Measurements from ENCODE around the gene SMCO2. TPM values are rescaled to one million over a fixed set of nuclear protein-coding genes. Genes with fewer than 3 reads are reported as not detected.

The SMCO2 gene
- total RNA-seq, 2 experiments from 2014 or later: 0.19 TPM; not detected in 1

DNA sequence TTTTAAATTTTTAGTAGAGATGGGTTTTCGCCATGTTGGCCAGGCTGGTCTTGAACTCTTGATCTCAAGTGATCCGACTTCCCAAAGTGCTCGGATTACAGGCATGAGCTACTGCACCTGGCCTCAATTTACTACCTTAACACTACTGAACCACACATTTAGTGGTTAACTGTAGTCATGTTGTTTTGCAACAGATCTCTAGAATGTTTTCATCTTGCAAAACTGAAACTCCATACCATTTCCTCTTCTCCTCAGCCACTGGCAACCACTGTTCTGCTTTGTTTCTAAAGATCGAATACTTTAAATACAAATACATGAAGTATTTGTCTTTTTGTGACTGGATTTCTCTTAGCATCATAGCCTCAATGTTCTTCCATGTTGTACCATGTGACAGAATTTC, 15.4 kb upstream of the SMCO2 start:
- intact Hi-C loops (cut with micrococcal nuclease): no loop called here
- Mint-ChIP-seq H3K27me3 (peaks cover 7% of the 10 kb centered on the region), H3K4me1 (ENCODE audit: low read depth) (peaks cover 14% of the 10 kb centered on the region), H3K27ac (no peak overlapping the region), H3K9me3 (no peaks in the 10 kb centered on the region), H3K36me3 (no peaks in the 10 kb centered on the region), H3K4me3 (no peak overlapping the region)
- POLR2A ChIA-PET: no interaction called here
- CTCF ChIA-PET: interaction anchor here (0.9 kb wide), 1 partner anchor 168 kb away, joined by 3 read pairs; no protein-coding TSS in a partner anchor
- no peak for DNase-seq

DNA sequence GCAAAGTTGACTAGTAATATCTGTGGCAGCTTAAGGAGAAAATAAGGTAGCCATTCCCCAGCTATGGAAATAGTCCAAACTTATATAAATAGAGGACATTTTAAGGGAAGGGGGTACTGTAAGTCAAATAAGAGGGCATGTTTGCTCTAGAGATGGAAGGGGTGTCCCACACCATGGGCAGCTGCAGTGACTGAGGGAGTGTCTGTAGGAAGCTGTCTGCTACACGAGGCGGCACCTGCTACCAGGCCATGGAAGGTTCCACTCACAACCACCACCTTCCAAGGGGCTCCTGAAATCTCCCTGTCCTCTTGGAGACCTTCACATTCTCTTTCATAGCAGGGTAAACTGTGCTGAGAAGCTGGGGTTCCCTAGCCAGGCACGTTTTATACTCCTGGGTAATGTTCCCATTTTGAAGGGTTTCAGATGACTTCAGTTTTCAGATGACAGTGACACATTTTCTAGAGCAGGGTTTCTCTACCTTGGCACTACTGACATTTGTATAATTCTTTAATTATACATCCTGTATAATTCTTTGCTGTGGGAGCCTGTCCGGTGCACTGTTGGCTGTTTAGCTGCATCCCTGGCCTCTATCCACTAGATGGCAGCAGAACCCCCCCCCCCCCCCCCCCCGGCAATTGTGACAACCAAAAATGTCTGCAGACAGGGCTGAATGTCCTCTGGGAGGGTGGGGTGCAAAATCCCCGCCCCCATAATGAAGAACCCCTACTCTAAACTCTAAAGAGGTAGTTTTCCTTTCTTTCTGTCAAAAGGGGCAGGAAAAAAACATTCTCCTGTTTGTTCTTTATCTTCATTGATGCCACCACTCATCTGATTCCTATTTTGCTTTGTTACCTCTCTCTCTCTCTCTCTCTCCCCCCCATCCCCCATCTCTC, 11.6 kb upstream of the SMCO2 start:
- no peaks in the 10 kb centered on the region for H3K9me3 Mint-ChIP-seq
- peaks cover 15% of the 10 kb centered on the region for H3K27me3 Mint-ChIP-seq
- DNase-seq: peak; percentile 15
- H3K4me3 Mint-ChIP-seq: no peak overlapping the region
- POLR2A ChIA-PET: no interaction called here
- no peak overlapping the region for H3K27ac Mint-ChIP-seq
- CTCF ChIA-PET: interaction anchor here (0.7 to 3.5 kb wide), 32 partner anchors 7 to 457 kb away, joined by 3 to 55 read pairs (median 4); partner anchors contain the start of genes PPFIBP1 and REP15
- H3K36me3 Mint-ChIP-seq: no peaks in the 10 kb centered on the region
- peaks cover 10% of the 10 kb centered on the region for H3K4me1 Mint-ChIP-seq (ENCODE audit: low read depth)
- intact Hi-C loops (cut with micrococcal nuclease): loop anchor here (1.0 kb wide), 3 partner anchors 200 to 268 kb away; no protein-coding TSS in a partner anchor

DNA sequence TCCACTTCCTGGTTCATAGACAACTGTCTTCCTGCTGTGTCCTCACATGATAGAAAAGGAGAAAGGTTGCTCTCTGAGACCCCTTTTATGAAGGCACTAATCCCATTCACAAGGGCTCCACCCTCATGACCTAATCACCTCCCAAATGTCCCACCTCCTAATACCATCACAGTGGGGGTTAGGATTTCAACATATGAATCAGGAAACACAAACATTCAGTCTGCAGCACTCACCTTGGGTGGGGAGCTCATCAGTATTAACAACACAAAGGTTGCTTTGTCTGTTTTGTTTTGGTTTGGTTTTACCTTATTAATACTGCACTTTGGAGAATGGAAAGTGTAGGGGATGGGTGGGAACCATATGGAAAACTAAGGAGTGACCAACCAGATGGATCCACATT, 10.5 kb upstream of the SMCO2 start:
- H3K9me3 Mint-ChIP-seq: no peaks in the 10 kb centered on the region
- H3K36me3 Mint-ChIP-seq: no peaks in the 10 kb centered on the region
- intact Hi-C loops (cut with micrococcal nuclease): no loop called here
- H3K4me3 Mint-ChIP-seq: no peak overlapping the region
- ChIA-PET POLR2A (no interaction called here), CTCF (interaction anchor here (0.6 to 3.4 kb wide), 11 partner anchors 15 to 260 kb away, joined by 3 to 16 read pairs (median 4); partner anchors contain the start of genes PPFIBP1 and REP15)
- DNase-seq: no peak
- no peak overlapping the region for H3K27ac Mint-ChIP-seq
- peaks cover 15% of the 10 kb centered on the region for H3K27me3 Mint-ChIP-seq
- H3K4me1 Mint-ChIP-seq (ENCODE audit: low read depth): peaks cover 8% of the 10 kb centered on the region

DNA sequence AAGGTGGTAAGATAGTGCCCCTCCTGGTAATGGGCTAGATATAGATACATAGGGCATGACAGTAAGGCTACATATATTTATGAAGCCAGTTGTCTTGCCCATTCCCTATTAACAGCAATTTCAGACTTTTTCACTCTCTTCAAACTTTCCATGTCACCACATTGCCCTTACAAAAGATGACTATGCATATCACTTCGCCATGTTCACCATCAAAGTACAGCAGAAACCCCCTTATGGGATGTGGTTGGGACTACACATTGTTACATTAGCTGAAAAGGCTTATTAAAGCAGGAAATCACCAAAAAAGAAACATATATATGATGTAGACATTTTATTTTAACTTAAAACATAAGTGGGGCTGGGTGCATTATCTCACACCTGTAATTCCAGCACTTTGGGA, 9.8 kb upstream of the SMCO2 start:
- Mint-ChIP-seq H3K27ac (no peak overlapping the region), H3K4me1 (ENCODE audit: low read depth) (peaks cover 6% of the 10 kb centered on the region), H3K36me3 (no peaks in the 10 kb centered on the region), H3K9me3 (no peaks in the 10 kb centered on the region), H3K4me3 (no peak overlapping the region), H3K27me3 (peaks cover 15% of the 10 kb centered on the region)
- POLR2A ChIA-PET: no interaction called here
- intact Hi-C loops (cut with micrococcal nuclease): no loop called here
- no peak for DNase-seq
- CTCF ChIA-PET: interaction anchor here (0.6 to 3.4 kb wide), 9 partner anchors 23 to 225 kb away, joined by 3 to 16 read pairs (median 4); partner anchors contain the start of gene PPFIBP1

DNA sequence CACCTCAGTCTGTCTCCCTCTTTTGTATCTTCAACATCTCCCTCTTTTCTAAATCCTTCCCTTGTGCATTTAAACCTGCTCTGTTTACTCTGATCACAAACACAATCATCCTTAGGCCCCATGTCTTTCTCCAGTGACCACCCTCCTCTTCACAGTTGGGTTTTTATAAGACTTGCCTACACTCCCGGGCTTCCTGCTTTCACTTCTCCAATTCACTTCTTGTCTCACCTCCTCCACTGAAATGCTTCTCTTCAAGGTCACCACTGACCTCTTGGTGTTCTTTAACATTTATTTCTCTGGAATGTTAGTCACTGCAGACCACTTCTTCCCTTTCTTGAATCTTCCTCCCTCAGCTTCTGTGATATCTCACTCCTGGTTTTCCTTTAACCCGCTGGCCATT, 8.7 kb upstream of the SMCO2 start:
- peaks cover 6% of the 10 kb centered on the region for H3K4me1 Mint-ChIP-seq (ENCODE audit: low read depth)
- no peak overlapping the region for H3K4me3 Mint-ChIP-seq
- no peak overlapping the region for H3K27ac Mint-ChIP-seq
- intact Hi-C loops (cut with micrococcal nuclease): no loop called here
- no peaks in the 10 kb centered on the region for H3K9me3 Mint-ChIP-seq
- peaks cover 12% of the 10 kb centered on the region for H3K27me3 Mint-ChIP-seq
- ChIA-PET POLR2A (no interaction called here), CTCF (interaction anchor here (0.7 to 1.4 kb wide), 3 partner anchors 13 to 215 kb away, joined by 3 to 6 read pairs (median 3); partner anchors contain the start of gene PPFIBP1)
- no peak for DNase-seq
- H3K36me3 Mint-ChIP-seq: no peaks in the 10 kb centered on the region

DNA sequence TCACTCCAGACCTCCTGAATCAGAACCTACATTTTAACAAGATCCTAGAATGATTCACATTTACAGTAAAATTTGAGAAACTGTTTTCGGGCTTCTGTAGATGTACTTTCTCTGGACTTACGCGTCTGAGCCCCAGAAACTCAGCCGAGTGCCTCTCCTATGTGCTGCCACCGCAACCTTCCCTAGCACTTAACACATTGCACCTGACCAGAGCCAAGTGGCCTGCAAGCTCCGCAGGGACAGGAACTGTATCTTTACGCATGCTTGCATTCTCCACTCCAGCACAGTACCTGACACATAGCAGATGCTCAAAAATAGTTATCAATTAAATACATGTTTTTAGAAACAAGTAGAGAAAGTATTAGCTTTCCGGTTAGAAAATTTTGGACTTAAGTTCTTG, 1.2 kb downstream of the SMCO2 start:
- H3K27me3 Mint-ChIP-seq: peaks cover 1% of the 10 kb centered on the region
- H3K4me1 Mint-ChIP-seq (ENCODE audit: low read depth): no peaks in the 10 kb centered on the region
- no peak overlapping the region for H3K27ac Mint-ChIP-seq
- peaks cover 12% of the 10 kb centered on the region for H3K9me3 Mint-ChIP-seq
- intact Hi-C loops (cut with micrococcal nuclease): no loop called here
- CTCF ChIA-PET: interaction anchor here (0.9 kb wide), 1 partner anchor 23 kb away, joined by 3 read pairs; no protein-coding TSS in a partner anchor
- DNase-seq: no peak
- H3K4me3 Mint-ChIP-seq: no peak overlapping the region
- no peaks in the 10 kb centered on the region for H3K36me3 Mint-ChIP-seq
- POLR2A ChIA-PET: no interaction called here

DNA sequence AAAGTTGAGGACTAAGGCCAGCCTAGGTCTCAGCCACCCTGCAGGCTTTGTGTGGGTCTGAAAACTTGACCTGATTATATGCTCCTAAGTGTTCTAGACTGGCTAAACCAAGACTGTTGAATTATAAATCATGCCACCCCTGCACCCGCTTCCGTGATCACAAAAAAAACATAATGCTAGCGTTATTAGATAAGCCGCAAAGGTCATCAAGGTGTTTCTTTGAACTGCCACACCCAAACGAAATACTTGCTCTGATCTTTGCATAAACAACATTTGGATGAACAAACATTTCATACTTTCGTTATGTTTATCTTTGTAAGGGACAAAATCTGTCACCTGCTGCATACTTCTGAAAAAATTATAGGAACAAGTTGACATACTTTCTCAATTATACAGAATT, 2.5 kb downstream of the SMCO2 start:
- no peak overlapping the region for H3K27ac Mint-ChIP-seq
- H3K9me3 Mint-ChIP-seq: peaks cover 12% of the 10 kb centered on the region
- no peak for DNase-seq
- H3K4me3 Mint-ChIP-seq: no peak overlapping the region
- intact Hi-C loops (cut with micrococcal nuclease): no loop called here
- H3K36me3 Mint-ChIP-seq: no peaks in the 10 kb centered on the region
- no peaks in the 10 kb centered on the region for H3K4me1 Mint-ChIP-seq (ENCODE audit: low read depth)
- H3K27me3 Mint-ChIP-seq: peaks cover 1% of the 10 kb centered on the region
- POLR2A ChIA-PET: no interaction called here
- CTCF ChIA-PET: no interaction called here

DNA sequence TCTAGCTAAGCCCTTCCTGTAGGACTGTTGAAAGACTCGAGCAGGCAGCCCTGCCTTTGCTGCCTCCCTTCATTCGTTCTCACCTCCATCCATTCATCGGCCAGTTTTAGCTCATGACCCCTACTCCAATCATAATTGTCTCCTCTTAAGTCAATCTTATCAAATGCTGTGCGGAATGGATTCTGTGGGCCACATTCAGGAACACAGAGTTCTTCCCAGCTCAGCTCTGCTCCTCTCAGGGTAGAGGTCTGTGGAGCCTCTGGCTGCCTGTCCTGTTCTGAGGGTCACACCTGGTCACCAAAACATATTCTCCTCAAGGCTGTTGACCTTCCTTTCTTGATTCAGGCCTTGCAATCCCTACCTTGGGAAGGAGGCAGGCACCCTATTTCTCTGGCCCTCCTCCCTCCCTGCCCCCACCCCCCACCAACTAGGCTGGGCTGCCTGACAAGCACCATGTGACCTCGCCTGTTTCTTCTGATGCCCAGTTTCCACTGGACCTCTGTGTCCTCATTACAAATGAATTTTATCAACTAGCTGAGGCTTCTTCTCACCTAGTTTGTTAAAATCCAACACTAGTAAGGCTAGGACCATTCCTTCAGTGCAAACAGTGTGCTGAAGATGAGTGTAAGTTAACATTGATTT, 3.5 kb downstream of the SMCO2 start:
- ChIA-PET POLR2A (no interaction called here), CTCF (interaction anchor here (2.1 kb wide), 1 partner anchor 15 kb away, joined by 7 read pairs; no protein-coding TSS in a partner anchor)
- Mint-ChIP-seq H3K36me3 (no peaks in the 10 kb centered on the region), H3K4me3 (no peak overlapping the region), H3K4me1 (ENCODE audit: low read depth) (no peaks in the 10 kb centered on the region), H3K9me3 (peaks cover 12% of the 10 kb centered on the region), H3K27me3 (peaks cover 4% of the 10 kb centered on the region), H3K27ac (no peak overlapping the region)
- intact Hi-C loops (cut with micrococcal nuclease): no loop called here
- DNase-seq: no peak

DNA sequence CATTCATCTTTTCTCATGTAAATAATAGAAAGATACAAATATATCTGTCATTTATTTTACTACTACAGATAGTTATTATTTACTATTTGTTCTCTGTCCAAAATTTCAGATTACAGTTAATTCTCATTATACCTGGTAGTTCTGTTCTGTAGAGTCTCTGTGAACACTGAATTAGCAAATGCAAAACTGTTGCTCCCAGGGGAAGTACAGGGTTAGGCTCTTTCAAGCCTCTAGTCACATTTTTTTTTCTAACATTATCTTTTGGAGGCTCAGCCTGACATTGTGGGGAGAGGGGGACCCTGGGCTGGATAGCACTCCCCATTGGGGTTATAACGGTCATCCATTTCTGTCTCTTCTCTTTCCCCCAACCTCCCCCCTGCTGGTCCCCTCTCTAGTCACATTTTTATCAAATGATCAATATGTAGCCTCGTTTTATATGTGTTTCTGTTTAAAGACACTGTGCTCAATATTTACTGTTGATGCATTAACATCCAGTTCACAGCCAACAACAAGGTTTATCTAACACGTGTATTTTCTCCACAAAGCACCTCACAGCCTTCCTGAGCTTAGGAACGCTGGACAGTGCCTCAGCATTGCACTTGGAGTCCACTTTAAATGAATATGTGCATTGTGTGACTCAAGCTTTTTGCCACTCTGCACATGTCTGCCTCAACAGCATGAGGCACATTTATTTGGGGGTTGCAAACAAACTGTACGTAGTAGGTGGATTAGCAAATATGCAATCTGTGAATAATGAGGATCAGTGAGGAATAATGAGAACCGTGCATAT, 4.7 kb downstream of the SMCO2 start:
- peaks cover 5% of the 10 kb centered on the region for H3K27me3 Mint-ChIP-seq
- DNase-seq: no peak
- H3K4me3 Mint-ChIP-seq: no peak overlapping the region
- no peaks in the 10 kb centered on the region for H3K36me3 Mint-ChIP-seq
- H3K27ac Mint-ChIP-seq: no peak overlapping the region
- intact Hi-C loops (cut with micrococcal nuclease): no loop called here
- no peaks in the 10 kb centered on the region for H3K4me1 Mint-ChIP-seq (ENCODE audit: low read depth)
- POLR2A ChIA-PET: no interaction called here
- peaks cover 9% of the 10 kb centered on the region for H3K9me3 Mint-ChIP-seq
- CTCF ChIA-PET: interaction anchor here (2.1 kb wide), 1 partner anchor 16 kb away, joined by 7 read pairs; no protein-coding TSS in a partner anchor

DNA sequence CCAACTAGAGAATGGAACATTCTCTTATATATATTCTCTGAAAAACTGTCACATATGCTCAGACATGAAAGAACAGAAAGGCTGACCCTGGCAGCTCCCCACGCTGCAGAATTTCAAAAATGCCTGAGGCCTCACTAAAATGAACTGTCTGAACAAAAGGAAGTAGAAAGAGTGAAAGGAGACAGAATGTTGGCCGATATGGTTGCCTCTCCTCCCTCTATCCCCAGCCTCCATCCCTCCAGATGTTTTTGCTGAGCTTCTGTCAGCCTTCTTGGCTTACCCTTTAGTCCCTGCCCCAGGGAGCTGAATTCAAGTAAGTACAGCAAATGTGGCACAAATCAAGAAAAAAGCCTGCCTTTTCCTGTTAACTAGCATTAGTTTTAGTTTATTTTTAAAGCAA, 6.9 kb downstream of the SMCO2 start:
- Mint-ChIP-seq H3K36me3 (no peaks in the 10 kb centered on the region), H3K4me3 (no peak overlapping the region), H3K27me3 (peaks cover 13% of the 10 kb centered on the region), H3K27ac (no peak overlapping the region), H3K4me1 (ENCODE audit: low read depth) (peaks cover 7% of the 10 kb centered on the region), H3K9me3 (no peaks in the 10 kb centered on the region)
- ChIA-PET POLR2A (no interaction called here), CTCF (interaction anchor here (1.2 kb wide), 1 partner anchor 28 kb away, joined by 3 read pairs; no protein-coding TSS in a partner anchor)
- intact Hi-C loops (cut with micrococcal nuclease): no loop called here
- no peak for DNase-seq

DNA sequence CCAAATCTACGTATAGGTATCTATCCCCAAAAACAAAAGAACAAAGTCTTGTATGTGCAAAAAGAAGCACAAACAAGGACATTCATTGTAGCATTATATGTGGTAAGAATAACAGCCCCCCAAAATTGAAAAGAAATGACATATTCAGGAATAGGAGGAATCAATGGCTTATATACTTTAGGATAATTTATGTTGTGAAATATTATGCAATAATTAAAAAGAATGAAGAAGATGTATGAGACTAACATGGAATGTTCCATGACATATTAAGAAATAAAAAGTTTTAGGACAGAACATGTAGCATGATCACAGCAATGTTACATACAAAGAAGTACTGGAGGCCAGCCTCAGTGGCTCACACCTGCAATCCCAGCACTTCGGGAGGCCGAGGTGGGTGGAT, 9.1 kb downstream of the SMCO2 start:
- CTCF ChIA-PET: no interaction called here
- no peak overlapping the region for H3K4me3 Mint-ChIP-seq
- H3K9me3 Mint-ChIP-seq: peaks cover 3% of the 10 kb centered on the region
- POLR2A ChIA-PET: no interaction called here
- H3K4me1 Mint-ChIP-seq (ENCODE audit: low read depth): peaks cover 15% of the 10 kb centered on the region
- intact Hi-C loops (cut with micrococcal nuclease): no loop called here
- no peak overlapping the region for H3K27ac Mint-ChIP-seq
- no peak for DNase-seq
- peaks cover 17% of the 10 kb centered on the region for H3K27me3 Mint-ChIP-seq
- no peaks in the 10 kb centered on the region for H3K36me3 Mint-ChIP-seq

DNA sequence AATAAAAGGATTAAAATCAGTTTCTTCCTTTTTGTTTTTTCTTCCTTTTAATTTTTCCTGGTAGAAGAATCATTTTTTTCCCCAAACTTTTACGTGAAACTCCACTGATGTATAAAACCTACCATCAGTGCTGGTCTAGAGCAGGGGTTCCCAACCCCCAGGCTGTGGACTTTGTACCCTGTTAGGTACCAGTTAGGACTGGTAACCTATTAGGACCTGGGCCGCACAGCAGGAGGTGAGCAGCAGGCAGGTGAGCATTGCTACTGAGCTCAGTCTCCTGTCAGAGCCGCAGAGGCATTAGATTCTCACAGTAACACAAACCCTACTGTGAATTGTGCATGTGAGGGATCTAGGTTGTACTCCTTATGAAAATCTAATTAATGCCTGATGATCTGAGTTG, 10.1 kb downstream of the SMCO2 start:
- Mint-ChIP-seq H3K36me3 (no peaks in the 10 kb centered on the region), H3K9me3 (peaks cover 3% of the 10 kb centered on the region), H3K27ac (no peak overlapping the region), H3K4me3 (no peak overlapping the region), H3K27me3 (peaks cover 19% of the 10 kb centered on the region), H3K4me1 (ENCODE audit: low read depth) (peaks cover 25% of the 10 kb centered on the region)
- intact Hi-C loops (cut with micrococcal nuclease): no loop called here
- no peak for DNase-seq
- ChIA-PET POLR2A (no interaction called here), CTCF (no interaction called here)

All from activated CD4-positive, alpha-beta memory T cell treated with anti-CD3 and anti-CD28 coated beads for 36 hours (primary cell).